ENCODE data around the gene PRKCH.
A peak's percentile ranks its signal among the peaks of the same experiment; 100 is the strongest.

PRKCH gene

GRCh38 chr14:61337893-61338292 is 16.5 kb downstream of the PRKCH start:
- peak; percentile 45 to 47 for DNase-seq (ENCODE audit: low read depth in 2 of 2)

- no peak for DNase-seq (ENCODE audit: low read depth in 2 of 2)
Measured at GRCh38 chr14:61338457-61338856, 17.1 kb downstream of the PRKCH start.

GRCh38 chr14:61341275-61342206 is 20.2 kb downstream of the PRKCH start:
- DNase-seq (ENCODE audit: low read depth in 2 of 2) = no peak

- peak; percentile 69 to 75 for DNase-seq (ENCODE audit: low read depth in 2 of 2)
Measured at GRCh38 chr14:61342486-61342885, 21.1 kb downstream of the PRKCH start.

- DNase-seq (ENCODE audit: low read depth in 2 of 2) = no peak
Measured at GRCh38 chr14:61342932-61343331, 21.6 kb downstream of the PRKCH start.

GRCh38 chr14:61343471-61343870 is 22.1 kb downstream of the PRKCH start:
- DNase-seq (ENCODE audit: low read depth in 2 of 2) = no peak

- DNase-seq (ENCODE audit: low read depth in 2 of 2) = no peak
Measured at GRCh38 chr14:61343991-61344405, 22.6 kb downstream of the PRKCH start.

GRCh38 chr14:61344437-61345150 is 23.2 kb downstream of the PRKCH start:
- DNase-seq (ENCODE audit: low read depth in 2 of 2) = no peak

GRCh38 chr14:61345151-61345482 is 23.7 kb downstream of the PRKCH start:
- DNase-seq (ENCODE audit: low read depth in 2 of 2) = no peak

GRCh38 chr14:61346221-61346620 is 24.8 kb downstream of the PRKCH start:
- DNase-seq (ENCODE audit: low read depth in 2 of 2) = no peak

GRCh38 chr14:61346793-61347192 is 25.4 kb downstream of the PRKCH start:
- DNase-seq (ENCODE audit: low read depth in 2 of 2) = no peak

- no peak for DNase-seq (ENCODE audit: low read depth in 2 of 2)
Measured at GRCh38 chr14:61347826-61348443, 26.6 kb downstream of the PRKCH start.

- no peak for DNase-seq (ENCODE audit: low read depth in 2 of 2)
Measured at GRCh38 chr14:61350427-61351270, 29.3 kb downstream of the PRKCH start.

- no peak for DNase-seq (ENCODE audit: low read depth in 2 of 2)
Measured at GRCh38 chr14:61351477-61351876, 30.1 kb downstream of the PRKCH start.

- no peak for DNase-seq (ENCODE audit: low read depth in 2 of 2)
Measured at GRCh38 chr14:61355892-61356325, 34.5 kb downstream of the PRKCH start.

- no peak for DNase-seq (ENCODE audit: low read depth in 2 of 2)
Measured at GRCh38 chr14:61357123-61357522, 35.7 kb downstream of the PRKCH start.

GRCh38 chr14:61358554-61359226 is 37.3 kb downstream of the PRKCH start:
- DNase-seq (ENCODE audit: low read depth in 2 of 2) = no peak

- DNase-seq (ENCODE audit: low read depth in 2 of 2) = no peak
Measured at GRCh38 chr14:61360796-61361525, 39.6 kb downstream of the PRKCH start.

- no peak for DNase-seq (ENCODE audit: low read depth in 2 of 2)
Measured at GRCh38 chr14:61362072-61362750, 40.8 kb downstream of the PRKCH start.

- DNase-seq (ENCODE audit: low read depth in 2 of 2) = no peak
Measured at GRCh38 chr14:61364243-61364642, 42.9 kb downstream of the PRKCH start.
